ENCODE data around the gene PCDHB12. TPM values are rescaled to one million over a fixed set of nuclear protein-coding genes. Genes with fewer than 3 reads are reported as not detected.
"Not testable (repeated sequence)": the region's sequence is repeated elsewhere in the genome, so short reads cannot be mapped to it uniquely, and the experiment has no call there.

The PCDHB12 gene
- total RNA-seq (ENCODE audit: insufficient read depth, low replicate concordance), result 2.9 TPM

DNA sequence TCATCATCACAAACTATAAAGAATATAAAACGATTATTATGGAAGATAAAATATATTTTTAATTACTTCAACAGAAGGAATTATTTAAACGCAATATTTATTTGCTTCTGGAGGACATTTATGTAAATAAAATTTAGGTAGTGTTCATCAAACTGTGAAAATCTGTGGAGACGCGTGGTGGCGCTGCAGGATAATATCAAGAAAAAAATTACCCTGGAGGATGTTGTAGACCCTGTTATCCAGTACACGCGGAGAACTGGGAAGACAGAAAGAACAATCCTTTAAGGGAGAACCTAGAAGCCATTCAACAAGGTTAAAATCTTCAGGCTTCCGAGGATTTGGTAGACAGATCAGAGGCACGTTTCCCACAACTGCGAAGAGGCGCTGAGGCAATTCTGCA is at the start of gene PCDHB12:
Gene PCDHB12, plus strand, starts transcription at position 242 of the 400 bp plus-strand sequence. CDS start 189 bp downstream, outside the sequence.
- DNase-seq (ENCODE audit: low spot score), result no peak

DNA sequence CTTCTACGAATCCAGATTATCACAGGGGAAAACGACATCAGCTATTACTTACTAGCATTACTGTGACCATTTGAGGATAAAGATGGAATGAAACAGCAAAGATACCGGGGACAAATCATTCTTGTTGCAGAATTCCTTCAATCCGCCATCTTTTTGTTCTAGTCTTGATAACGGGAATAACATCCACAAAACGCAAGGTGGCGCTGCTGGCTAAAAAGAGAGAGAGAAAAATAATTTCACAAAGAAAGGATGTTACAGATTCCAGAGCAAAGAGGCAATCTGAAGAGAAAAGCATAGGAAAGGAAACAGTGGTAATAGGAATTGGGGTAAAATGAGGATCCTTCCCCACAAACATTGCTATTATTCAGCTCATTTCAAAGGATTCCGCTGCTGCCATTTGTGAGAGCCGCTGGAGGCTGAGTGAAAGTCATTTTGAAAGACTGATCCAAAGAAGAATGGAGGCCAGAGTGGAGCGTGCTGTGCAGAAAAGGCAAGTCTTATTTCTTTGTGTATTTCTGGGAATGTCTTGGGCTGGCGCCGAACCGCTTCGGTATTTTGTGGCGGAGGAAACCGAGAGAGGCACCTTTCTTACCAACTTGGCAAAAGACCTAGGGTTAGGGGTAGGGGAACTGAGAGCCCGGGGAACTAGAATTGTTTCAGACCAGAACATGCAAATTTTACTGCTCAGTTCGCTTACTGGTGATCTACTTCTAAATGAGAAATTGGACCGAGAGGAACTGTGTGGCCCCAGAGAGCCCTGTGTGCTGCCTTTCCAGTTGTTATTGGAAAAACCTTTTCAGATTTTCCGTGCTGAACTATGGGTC is 35.9 kb upstream of the PCDHB12 start, which contains the start of gene PCDHB7:
Gene PCDHB7, plus strand, starts transcription at position 264 of the 824 bp plus-strand sequence. Its CDS starts 192 bp downstream, at position 456.
- no peak for DNase-seq (ENCODE audit: low spot score)

DNA sequence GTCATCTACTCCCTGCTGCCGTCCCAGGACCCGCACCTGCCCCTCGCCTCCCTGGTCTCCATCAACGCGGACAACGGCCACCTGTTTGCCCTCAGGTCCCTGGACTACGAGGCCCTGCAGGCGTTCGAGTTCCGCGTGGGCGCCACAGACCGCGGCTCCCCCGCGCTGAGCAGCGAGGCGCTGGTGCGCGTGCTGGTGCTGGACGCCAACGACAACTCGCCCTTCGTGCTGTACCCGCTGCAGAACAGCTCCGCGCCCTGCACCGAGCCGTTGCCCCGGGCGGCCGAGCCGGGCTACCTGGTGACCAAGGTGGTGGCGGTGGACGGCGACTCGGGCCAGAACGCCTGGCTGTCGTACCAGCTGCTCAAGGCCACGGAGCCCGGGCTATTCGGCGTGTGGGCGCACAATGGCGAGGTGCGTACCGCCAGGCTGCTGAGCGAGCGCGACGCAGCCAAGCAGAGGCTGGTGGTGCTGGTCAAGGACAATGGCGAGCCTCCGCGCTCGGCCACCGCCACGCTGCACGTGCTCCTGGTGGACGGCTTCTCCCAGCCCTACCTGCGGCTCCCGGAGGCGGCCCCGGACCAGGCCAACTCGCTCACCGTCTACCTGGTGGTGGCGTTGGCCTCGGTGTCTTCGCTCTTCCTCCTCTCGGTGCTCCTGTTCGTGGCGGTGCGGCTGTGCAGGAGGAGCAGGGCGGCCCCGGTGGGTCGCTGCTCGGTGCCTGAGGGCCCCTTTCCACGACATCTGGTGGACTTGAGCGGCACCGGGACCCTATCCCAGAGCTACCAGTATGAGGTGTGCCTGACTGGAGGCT is 34.0 kb upstream of the PCDHB12 start:
- not testable (repeated sequence) for DNase-seq (ENCODE audit: low spot score)

DNA sequence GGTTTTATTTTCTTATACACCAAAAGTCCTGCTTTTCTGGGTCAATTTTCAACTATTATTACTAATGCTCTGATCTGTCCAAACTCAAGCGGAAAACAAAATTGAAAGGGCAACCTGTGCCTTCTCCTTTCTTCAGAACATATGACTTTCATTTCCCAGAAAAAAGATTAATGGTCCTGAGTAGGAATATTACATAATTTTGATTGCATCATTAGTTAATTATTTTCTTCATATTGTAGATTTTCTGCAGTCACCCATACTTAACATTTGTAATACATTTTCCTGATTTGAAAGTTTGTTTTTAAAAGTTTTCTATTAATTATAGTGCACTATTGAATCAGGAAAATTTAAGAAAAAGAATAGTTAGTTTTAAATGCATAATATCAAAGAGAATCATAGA is 32.6 kb upstream of the PCDHB12 start:
- no peak for DNase-seq (ENCODE audit: low spot score)

DNA sequence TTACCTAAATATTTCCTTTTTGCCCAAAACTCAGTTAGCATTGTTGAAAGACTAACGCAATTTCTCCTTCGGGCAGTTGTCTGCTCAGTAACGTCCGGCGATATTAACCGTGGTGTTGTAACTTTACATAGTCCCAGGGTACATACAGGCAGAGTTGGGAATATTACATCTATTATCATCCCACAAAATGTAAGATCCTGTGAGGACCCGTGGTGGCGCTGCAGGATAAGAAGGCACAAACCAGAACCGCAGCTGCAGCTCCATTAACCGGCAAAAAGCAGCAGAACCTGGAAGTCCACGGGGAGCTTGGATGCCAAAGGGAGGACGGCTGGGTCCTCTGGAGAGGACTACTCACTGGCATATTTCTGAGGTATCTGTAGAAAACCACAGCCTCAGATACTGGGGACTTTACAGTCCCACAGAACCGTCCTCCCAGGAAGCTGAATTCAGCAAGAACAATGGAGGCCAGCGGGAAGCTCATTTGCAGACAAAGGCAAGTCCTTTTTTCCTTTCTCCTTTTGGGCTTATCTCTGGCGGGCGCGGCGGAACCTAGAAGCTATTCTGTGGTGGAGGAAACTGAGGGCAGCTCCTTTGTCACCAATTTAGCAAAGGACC is 30.8 kb upstream of the PCDHB12 start, which contains the start of gene PCDHB8:
Gene PCDHB8, plus strand, starts transcription at position 214 of the 615 bp plus-strand sequence. Its CDS starts 245 bp downstream, at position 459.
- DNase-seq (ENCODE audit: low spot score), result not testable (repeated sequence)

DNA sequence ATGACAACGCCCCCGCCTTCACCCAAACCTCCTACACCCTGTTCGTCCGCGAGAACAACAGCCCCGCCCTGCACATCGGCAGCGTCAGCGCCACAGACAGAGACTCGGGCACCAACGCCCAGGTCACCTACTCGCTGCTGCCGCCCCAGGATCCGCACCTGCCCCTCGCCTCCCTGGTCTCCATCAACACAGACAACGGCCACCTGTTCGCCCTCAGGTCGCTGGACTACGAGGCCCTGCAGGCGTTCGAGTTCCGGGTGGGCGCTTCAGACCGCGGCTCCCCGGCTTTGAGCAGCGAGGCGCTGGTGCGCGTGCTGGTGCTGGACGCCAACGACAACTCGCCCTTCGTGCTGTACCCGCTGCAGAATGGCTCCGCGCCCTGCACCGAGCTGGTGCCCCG is 29.1 kb upstream of the PCDHB12 start:
- DNase-seq (ENCODE audit: low spot score), result not testable (repeated sequence)

DNA sequence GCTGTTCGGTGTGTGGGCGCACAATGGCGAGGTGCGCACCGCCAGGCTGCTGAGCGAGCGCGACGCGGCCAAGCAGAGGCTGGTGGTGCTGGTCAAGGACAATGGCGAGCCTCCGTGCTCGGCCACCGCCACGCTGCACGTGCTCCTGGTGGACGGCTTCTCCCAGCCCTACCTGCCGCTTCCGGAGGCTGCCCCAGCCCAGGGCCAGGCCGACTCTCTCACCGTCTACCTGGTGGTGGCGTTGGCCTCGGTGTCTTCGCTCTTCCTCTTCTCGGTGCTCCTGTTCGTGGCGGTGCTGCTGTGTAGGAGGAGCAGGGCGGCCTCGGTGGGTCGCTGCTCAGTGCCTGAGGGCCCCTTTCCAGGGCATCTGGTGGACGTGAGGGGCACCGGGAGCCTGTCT is 28.6 kb upstream of the PCDHB12 start:
- not testable (repeated sequence) for DNase-seq (ENCODE audit: low spot score)

DNA sequence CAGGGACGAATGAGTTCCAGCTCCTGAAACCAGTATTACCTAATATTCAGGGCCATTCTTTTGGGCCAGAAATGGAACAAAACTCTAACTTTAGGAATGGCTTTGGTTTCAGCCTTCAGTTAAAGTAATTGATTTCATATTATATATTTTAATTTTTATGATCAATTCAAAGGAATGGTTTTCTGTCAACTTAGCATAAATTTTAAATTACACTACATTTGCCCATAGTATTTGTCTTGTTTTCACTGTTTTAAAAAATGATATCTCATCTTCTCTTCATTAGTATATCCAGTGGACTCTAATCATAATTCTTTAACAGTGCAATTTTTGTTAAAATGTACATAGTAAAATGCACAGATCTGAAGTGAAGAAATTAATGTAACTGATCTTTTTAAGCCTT is 28.2 kb upstream of the PCDHB12 start:
- no peak for DNase-seq (ENCODE audit: low spot score)

DNA sequence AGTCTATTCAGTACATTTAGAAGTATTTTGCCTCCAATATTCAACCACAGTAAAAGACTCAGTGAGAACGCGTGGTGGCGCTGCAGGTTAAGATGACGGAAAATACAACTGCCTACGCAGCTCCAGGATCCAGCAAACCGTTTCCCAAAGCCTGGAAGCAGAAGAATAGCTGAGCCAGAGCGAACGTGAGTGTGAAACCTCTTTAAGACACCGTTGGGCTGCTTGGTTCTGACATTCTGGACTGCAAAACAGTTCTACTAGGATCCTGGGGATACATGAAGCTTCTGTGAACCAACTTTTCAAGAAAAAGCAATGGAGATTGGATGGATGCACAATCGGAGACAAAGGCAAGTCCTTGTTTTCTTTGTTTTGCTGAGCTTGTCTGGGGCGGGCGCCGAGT is 26.3 kb upstream of the PCDHB12 start, which contains the start of gene PCDHB16:
Gene PCDHB16, plus strand, starts transcription at position 140 of the 400 bp plus-strand sequence. Its CDS starts 173 bp downstream, at position 313.
- no peak for DNase-seq (ENCODE audit: low spot score)

DNA sequence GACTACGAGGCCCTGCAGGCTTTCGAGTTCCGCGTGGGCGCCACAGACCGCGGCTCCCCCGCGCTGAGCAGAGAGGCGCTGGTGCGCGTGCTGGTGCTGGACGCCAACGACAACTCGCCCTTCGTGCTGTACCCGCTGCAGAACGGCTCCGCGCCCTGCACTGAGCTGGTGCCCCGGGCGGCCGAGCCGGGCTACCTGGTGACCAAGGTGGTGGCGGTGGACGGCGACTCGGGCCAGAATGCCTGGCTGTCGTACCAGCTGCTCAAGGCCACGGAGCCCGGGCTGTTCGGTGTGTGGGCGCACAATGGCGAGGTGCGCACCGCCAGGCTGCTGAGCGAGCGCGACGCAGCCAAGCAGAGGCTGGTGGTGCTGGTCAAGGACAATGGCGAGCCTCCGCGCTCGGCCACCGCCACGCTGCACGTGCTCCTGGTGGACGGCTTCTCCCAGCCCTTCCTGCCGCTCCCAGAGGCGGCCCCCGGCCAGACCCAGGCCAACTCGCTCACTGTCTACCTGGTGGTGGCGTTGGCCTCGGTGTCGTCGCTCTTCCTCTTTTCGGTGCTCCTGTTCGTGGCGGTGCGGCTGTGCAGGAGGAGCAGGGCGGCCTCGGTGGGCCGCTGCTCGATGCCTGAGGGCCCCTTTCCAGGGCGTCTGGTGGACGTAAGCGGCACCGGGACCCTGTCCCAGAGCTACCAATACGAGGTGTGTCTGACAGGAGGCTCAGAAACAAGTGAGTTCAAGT is 24.2 kb upstream of the PCDHB12 start:
- not testable (repeated sequence) for DNase-seq (ENCODE audit: low spot score)

DNA sequence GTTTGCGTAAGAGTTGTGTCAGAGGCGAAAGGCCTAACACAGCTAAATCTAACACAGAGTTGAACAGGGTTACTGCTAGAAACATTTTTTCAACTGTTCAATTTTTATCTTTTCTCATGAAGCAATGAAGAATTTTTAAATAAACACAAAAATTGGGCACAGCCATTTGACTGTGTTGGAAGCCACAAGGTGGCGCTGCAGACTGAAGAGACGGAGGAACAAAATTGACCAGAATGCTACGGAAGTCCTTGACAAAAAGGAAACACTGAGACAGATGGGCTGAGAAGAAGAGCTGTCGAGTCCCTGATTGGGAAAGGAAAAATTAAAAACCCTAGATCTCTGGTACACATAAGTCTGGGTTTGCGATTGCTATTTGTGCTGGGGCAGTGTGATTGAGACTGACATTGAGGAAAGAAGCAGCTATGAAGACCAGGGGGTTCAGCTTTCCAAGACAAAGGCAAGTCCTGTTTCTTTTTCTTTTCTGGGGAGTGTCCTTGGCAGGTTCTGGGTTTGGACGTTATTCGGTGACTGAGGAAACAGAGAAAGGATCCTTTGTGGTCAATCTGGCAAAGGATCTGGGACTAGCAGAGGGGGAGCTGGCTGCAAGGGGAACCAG is 21.5 kb upstream of the PCDHB12 start, which contains the start of gene PCDHB9:
Gene PCDHB9, plus strand, starts transcription at position 265 of the 616 bp plus-strand sequence. Its CDS starts 158 bp downstream, at position 423.
- DNase-seq (ENCODE audit: low spot score), result no peak

DNA sequence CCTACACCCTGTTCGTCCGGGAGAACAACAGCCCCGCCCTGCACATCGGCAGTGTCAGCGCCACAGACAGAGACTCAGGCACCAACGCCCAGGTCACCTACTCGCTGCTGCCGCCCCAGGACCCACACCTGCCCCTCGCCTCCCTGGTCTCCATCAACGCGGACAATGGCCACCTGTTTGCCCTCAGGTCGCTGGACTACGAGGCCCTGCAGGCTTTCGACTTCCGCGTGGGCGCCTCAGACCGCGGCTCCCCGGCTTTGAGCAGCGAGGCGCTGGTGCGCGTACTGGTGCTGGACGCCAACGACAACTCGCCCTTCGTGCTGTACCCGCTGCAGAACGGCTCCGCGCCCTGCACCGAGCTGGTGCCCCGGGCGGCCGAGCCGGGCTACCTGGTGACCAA is 19.8 kb upstream of the PCDHB12 start:
- not testable (repeated sequence) for DNase-seq (ENCODE audit: low spot score)

DNA sequence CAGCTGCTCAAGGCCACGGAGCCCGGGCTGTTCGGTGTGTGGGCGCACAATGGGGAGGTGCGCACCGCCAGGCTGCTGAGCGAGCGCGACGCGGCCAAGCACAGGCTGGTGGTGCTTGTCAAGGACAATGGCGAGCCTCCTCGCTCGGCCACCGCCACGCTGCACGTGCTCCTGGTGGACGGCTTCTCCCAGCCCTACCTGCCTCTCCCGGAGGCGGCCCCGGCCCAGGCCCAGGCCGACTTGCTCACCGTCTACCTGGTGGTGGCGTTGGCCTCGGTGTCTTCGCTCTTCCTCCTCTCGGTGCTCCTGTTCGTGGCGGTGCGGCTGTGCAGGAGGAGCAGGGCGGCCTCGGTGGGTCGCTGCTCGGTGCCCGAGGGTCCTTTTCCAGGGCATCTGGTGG is 19.4 kb upstream of the PCDHB12 start:
- not testable (repeated sequence) for DNase-seq (ENCODE audit: low spot score)

DNA sequence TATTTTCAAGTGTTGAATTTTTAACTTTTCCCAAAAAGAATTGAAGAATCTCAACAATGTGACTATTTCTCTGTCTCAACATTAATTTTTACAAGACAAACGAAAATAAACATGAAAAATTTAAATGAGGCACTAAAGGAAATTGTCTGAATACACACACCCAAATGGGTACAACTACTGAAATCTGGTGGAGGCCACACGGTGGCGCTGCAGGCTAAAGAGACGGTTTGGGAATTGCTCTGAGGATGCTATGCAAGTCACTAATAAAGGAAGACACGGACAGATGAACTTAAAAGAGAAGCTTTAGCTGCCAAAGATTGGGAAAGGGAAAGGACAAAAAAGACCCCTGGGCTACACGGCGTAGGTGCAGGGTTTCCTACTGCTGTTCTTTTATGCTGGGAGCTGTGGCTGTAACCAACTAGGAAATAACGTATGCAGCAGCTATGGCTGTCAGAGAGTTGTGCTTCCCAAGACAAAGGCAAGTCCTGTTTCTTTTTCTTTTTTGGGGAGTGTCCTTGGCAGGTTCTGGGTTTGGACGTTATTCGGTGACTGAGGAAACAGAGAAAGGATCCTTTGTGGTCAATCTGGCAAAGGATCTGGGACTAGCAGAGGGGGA is 16.3 kb upstream of the PCDHB12 start, which contains the start of gene PCDHB10:
Gene PCDHB10, plus strand, starts transcription at position 244 of the 616 bp plus-strand sequence. Its CDS starts 200 bp downstream, at position 444.
- DNase-seq (ENCODE audit: low spot score), result no peak

DNA sequence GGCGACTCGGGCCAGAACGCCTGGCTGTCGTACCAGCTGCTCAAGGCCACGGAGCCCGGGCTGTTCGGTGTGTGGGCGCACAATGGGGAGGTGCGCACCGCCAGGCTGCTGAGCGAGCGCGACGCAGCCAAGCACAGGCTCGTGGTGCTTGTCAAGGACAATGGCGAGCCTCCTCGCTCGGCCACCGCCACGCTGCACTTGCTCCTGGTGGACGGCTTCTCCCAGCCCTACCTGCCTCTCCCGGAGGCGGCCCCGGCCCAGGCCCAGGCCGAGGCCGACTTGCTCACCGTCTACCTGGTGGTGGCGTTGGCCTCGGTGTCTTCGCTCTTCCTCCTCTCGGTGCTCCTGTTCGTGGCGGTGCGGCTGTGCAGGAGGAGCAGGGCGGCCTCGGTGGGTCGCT is 14.2 kb upstream of the PCDHB12 start:
- not testable (repeated sequence) for DNase-seq (ENCODE audit: low spot score)

DNA sequence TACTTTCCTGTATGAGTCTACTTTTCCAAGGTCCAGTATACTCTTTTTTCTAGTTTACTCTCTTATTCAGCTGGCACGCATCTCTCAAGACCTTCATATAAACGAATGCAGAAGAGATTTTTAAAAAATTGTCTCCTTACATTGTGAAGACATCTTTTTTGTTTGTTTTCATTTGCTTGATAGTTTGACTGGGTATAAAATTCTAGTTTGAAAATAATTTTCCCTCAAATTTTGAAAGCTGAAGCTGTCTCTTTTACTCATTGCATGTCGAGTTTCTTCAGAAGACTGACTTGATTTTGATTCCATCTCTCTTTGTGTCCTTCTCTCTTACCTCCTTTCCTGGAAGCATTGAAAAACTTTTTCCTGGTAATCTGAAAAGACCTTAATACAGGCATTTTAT is 12.2 kb upstream of the PCDHB12 start:
- no peak for DNase-seq (ENCODE audit: low spot score)

DNA sequence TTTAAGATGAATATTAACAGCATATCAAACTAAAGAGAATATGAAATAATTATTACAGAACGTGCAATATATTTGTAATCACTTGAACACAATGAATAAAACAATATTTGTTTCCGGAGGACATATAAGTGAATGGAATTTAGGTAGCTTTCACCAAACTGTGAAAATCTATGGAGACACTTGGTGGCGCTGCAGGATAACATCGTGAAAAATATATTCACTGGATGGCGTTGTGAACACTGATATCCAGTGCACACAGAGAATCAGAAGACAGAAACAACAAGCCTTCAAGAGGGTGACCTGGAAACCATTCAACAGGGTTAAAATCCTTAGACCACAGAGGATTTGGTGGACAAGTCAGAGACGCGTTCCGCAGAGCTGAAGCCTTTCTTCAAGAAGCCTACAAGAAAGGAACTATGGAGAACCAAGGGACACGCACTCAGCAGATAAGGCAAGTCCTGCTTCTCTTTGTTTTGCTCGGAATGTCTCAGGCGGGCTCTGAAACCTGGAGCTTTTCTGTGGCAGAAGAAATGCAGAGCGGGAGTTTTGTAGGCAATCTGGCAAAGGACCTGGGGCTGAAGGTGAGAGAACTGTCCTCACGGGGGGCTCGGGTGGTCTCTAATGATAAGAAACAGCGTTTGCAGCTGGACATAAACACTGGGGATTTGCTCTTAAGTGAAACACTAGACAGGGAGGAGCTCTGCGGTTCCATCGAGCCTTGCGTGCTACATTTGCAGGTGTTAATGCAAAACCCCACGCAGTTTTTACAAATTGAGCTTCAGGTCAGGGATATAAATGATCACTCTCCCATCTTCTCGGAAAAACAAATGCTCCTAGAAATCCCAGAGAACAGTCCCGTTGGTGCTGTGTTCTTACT is 8.9 kb upstream of the PCDHB12 start, which contains the start of gene PCDHB11:
Gene PCDHB11, plus strand, starts transcription at position 269 of the 877 bp plus-strand sequence. Its CDS starts 148 bp downstream, at position 417.
- no peak for DNase-seq (ENCODE audit: low spot score)

DNA sequence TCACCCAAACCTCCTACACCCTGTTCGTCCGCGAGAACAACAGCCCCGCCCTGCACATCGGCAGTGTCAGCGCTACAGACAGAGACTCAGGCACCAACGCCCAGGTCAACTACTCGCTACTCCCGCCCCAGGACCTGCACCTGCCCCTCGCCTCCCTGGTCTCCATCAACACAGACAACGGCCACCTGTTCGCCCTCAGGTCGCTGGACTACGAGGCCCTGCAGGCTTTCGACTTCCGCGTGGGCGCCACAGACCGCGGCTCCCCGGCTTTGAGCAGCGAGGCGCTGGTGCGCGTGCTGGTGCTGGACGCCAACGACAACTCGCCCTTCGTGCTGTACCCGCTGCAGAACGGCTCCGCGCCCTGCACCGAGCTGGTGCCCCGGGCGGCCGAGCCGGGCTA is 7.4 kb upstream of the PCDHB12 start:
- DNase-seq (ENCODE audit: low spot score), result not testable (repeated sequence)
